Fibroblast of pulmonary artery (primary cell): ENCODE measurements around the gene PACSIN3.

ENCODE experiments used
- DNase-seq: peaks from one replicate; pipeline ENCODE4 v3.0.0-alpha.2; 2010; ENCODE audit warnings: low read depth
- H3K4me3 ChIP-seq: replicated peaks from 2 replicates; pipeline ENCODE4 v1.5.1; 2011; ENCODE audit warnings: low read depth, mild to moderate bottlenecking, control low read depth, low read length, moderate library complexity
- TF ChIP-seq, protein P1 (sequence below): IDR thresholded peaks from 2 replicates; pipeline ENCODE4 v1.5.1; 2011; ENCODE audit warnings: mild to moderate bottlenecking, control low read depth, low read length, inconsistent platforms; ENCODE audit errors: missing control alignments

Gene PACSIN3

DNA sequence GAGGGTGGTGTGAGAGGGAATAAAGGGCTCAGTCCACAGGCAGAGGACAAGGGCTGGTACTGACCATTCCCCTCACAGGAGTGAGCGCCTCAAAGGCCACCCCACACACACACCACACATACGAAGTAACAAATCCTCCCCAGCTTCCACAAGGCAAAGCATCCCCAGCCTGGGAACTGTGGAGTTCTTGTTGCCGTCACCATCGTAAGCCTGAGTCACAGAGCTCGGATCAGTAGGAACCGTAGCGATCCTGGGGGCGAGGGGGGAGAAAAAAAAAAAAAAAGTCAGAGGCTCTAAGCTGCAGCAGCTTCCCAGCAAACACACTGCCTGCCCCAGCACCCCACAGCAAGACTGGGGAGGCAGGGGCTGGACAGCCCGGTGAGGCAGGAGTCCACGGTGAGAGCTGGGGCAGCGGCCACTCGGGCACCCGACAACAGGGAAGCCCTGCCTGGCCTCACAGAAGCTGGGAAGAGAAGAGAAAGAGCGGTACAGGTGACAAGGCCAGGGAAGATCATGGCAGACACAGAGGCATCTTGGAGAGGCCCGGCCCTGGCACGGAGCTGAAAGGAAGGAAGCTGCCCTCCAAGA is 20.9 kb downstream of the PACSIN3 start:
- TF ChIP-seq, protein P1, sequence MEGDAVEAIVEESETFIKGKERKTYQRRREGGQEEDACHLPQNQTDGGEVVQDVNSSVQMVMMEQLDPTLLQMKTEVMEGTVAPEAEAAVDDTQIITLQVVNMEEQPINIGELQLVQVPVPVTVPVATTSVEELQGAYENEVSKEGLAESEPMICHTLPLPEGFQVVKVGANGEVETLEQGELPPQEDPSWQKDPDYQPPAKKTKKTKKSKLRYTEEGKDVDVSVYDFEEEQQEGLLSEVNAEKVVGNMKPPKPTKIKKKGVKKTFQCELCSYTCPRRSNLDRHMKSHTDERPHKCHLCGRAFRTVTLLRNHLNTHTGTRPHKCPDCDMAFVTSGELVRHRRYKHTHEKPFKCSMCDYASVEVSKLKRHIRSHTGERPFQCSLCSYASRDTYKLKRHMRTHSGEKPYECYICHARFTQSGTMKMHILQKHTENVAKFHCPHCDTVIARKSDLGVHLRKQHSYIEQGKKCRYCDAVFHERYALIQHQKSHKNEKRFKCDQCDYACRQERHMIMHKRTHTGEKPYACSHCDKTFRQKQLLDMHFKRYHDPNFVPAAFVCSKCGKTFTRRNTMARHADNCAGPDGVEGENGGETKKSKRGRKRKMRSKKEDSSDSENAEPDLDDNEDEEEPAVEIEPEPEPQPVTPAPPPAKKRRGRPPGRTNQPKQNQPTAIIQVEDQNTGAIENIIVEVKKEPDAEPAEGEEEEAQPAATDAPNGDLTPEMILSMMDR: no peak
- no peak for DNase-seq
- no peak overlapping the region for H3K4me3 ChIP-seq

GRCh38 chr11:47164321-47164720 is 21.9 kb downstream of the PACSIN3 start:
- DNase-seq: no peak
- TF ChIP-seq, protein P1: no peak
- H3K4me3 ChIP-seq: no peak overlapping the region

DNA sequence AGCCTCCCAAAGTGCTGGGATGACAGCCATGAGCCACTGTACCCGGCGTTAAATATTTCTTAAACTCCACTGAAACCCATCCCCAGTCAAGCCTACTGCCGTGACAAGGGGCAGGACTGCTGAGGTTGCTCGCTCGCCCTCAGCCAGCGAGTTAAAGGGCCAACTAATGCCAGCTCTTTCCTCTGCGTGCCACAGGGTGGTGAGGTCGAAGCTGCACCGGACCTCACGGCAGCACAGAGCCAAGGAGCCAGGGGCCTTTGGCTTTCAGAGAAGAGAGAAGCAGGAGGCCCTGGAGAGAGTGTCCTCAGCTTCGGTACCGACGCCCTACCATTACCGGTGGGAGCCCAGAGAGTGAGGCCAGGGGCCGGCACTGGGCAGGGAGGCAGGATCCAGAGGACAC is 22.3 kb downstream of the PACSIN3 start:
- H3K4me3 ChIP-seq: no peak overlapping the region
- TF ChIP-seq, protein P1: no peak
- no peak for DNase-seq

GRCh38 chr11:47163193-47163592 is 23.0 kb downstream of the PACSIN3 start:
- TF ChIP-seq, protein P1: no peak
- no peak overlapping the region for H3K4me3 ChIP-seq

DNA sequence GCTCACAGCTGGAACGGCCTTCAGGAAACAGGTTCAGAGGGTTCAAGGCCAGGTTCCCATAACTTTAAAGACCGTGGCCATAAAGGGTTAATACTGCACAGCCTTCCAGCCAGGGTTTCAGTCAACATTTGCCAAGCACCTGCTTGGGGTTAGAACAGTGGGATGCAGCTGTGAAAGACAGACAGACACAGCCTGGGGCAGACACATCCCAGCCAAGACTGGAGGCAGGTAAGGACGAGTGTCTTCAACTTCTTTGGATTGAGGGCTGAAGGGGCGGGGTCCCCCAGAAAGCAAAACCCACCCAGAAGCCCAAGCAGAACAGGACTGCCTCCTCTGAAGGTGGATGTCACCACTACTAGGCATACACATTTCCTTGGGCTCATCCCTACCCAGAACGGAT is 23.8 kb downstream of the PACSIN3 start:
- DNase-seq: no peak
- no peak overlapping the region for H3K4me3 ChIP-seq
- TF ChIP-seq, protein P1: no peak

More at GRCh38 chr11:47163193-47163592, 23.0 kb downstream of the PACSIN3 start:
- no peak for DNase-seq

DNA sequence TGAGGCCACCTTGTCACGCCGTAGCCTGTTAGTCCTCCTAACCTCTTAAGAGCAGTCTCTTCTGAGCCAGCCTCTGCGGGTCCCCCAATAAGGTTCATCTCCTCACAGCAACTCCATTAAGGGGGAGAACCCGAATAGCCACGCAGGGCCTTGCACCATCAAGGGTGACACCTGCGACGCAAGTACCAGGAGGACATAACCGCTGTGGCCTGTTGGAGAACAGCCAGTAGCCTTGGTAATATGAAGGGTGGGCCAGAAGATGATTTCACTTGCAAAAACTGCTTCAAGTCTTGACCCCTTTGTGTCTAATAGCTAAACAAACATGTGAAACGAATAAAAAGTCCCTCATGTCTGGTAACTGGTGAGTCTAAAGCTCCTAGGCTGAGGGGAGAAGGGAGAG is 24.3 kb downstream of the PACSIN3 start:
- no peak overlapping the region for H3K4me3 ChIP-seq
- TF ChIP-seq, protein P1: no peak
- no peak for DNase-seq
